MM.1S (cell line): Measurements from ENCODE around the gene PRKAB2.

Source experiments
- EZH2 ChIP-seq: fragments of 300-600 bp; sonication (generic); optimal IDR thresholded peaks from 2 replicates; pipeline ENCODE3; 2017; ENCODE audit warnings: low read depth, mild to moderate bottlenecking, antibody characterized with exemption, low read length, mixed read lengths
- TF ChIP-seq, protein P1 (sequence below): fragments of 300-600 bp; sonication (generic); IDR thresholded peaks from 2 replicates; pipeline ENCODE4 v1.5.1; 2016; ENCODE audit warnings: antibody characterized with exemption, low read length, mixed read lengths

DNA sequence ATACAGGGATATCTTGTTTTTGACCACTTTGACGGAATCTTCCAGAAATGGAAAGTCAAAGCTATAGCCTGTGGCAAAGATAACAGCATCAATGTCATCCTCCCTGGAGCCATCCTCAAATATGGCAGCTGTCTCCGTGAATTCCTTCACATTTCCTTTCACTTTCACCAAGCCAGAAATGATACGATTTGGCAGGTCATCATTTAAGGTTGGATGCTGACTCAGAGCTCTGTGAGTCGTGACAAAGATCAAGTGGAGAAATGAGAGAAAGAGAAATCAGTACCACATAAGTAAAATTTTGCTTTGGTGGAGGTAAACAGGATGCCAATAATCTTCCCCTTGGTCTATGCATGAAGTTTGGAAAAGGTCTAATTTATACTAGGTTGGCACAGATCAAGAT, 29.0 kb upstream of the PRKAB2 start:
- TF ChIP-seq, protein P1, sequence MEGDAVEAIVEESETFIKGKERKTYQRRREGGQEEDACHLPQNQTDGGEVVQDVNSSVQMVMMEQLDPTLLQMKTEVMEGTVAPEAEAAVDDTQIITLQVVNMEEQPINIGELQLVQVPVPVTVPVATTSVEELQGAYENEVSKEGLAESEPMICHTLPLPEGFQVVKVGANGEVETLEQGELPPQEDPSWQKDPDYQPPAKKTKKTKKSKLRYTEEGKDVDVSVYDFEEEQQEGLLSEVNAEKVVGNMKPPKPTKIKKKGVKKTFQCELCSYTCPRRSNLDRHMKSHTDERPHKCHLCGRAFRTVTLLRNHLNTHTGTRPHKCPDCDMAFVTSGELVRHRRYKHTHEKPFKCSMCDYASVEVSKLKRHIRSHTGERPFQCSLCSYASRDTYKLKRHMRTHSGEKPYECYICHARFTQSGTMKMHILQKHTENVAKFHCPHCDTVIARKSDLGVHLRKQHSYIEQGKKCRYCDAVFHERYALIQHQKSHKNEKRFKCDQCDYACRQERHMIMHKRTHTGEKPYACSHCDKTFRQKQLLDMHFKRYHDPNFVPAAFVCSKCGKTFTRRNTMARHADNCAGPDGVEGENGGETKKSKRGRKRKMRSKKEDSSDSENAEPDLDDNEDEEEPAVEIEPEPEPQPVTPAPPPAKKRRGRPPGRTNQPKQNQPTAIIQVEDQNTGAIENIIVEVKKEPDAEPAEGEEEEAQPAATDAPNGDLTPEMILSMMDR: no peak
- TF ChIP-seq EZH2: no peak
